ENCODE results near the gene PMPCA. TPM values are rescaled to one million over a fixed set of nuclear protein-coding genes. Genes with fewer than 3 reads are reported as not detected.

The PMPCA gene
- 145 TPM for polyA plus RNA-seq (2012; ENCODE audit: insufficient read depth, insufficient read length, low read depth)

GRCh38 chr9:136410500-136411287 is at the start of gene PMPCA, which contains the start of gene ENTR1:
Gene PMPCA, plus strand, starts transcription at chr9:136410658. Its CDS starts 11 bp downstream, at chr9:136410669.
Gene ENTR1, minus strand, starts transcription at chr9:136410614. Its CDS starts 217 bp downstream, at chr9:136410397.
- Histone ChIP-seq H3K4me1 (peaks cover 13% of the 10 kb centered on the region; the same call in 1 of the 2 replicates), H3K36me3 (peaks cover 68% of the 10 kb centered on the region), H3K4me3 (ENCODE audit: low read depth, low read length) (peak within 1 kb of the TSS; percentile 85), H3K9me3 (no peaks in the 10 kb centered on the region), H3K27me3 (no peaks in the 10 kb centered on the region)
- DNase-seq: peak; percentile 95
- TF ChIP-seq CTCF (IDR thresholded peaks at IDR 0.05; ENCODE audit: low read depth, low read length): no peak

GRCh38 chr9:136361047-136361753 is 49.3 kb upstream of the PMPCA start:
- DNase-seq: peak; percentile 58
- TF ChIP-seq CTCF (IDR thresholded peaks at IDR 0.05; ENCODE audit: low read depth, low read length): no peak

GRCh38 chr9:136361754-136362449 is 48.6 kb upstream of the PMPCA start:
- no peak for TF ChIP-seq CTCF (IDR thresholded peaks at IDR 0.05; ENCODE audit: low read depth, low read length)

More at GRCh38 chr9:136361047-136361753, 49.3 kb upstream of the PMPCA start:
- Histone ChIP-seq H3K27me3 (no peaks in the 10 kb centered on the region), H3K4me3 (ENCODE audit: low read depth, low read length) (no peak overlapping the region), H3K36me3 (peaks cover 14% of the 10 kb centered on the region), H3K4me1 (peaks cover 44% of the 10 kb centered on the region), H3K9me3 (no peaks in the 10 kb centered on the region)

GRCh38 chr9:136362450-136362784 is 48.0 kb upstream of the PMPCA start:
- TF ChIP-seq CTCF (IDR thresholded peaks at IDR 0.05; ENCODE audit: low read depth, low read length): no peak
- Histone ChIP-seq H3K9me3 (no peaks in the 10 kb centered on the region), H3K36me3 (peaks cover 8% of the 10 kb centered on the region; the same call in 1 of the 2 replicates)

More at GRCh38 chr9:136361754-136362449, 48.6 kb upstream of the PMPCA start:
- Histone ChIP-seq H3K4me3 (ENCODE audit: low read depth, low read length) (no peak overlapping the region), H3K27me3 (no peaks in the 10 kb centered on the region), H3K4me1 (peaks cover 44% of the 10 kb centered on the region), H3K36me3 (peaks cover 8% of the 10 kb centered on the region; the same call in 1 of the 2 replicates), H3K9me3 (no peaks in the 10 kb centered on the region)
- peak; percentile 56 for DNase-seq

GRCh38 chr9:136363106-136363948 is 47.1 kb upstream of the PMPCA start, which contains the start of gene DNLZ:
Gene DNLZ, minus strand, starts transcription at chr9:136363744. Its CDS starts 30 bp downstream, at chr9:136363714.
- H3K4me1 ChIP-seq: peaks cover 44% of the 10 kb centered on the region
- H3K4me3 ChIP-seq (ENCODE audit: low read depth, low read length): peak within 1 kb of the TSS; percentile 67
- no peaks in the 10 kb centered on the region for H3K27me3 ChIP-seq
- no peaks in the 10 kb centered on the region for H3K9me3 ChIP-seq
- TF ChIP-seq CTCF (IDR thresholded peaks at IDR 0.05; ENCODE audit: low read depth, low read length): peak; percentile 73
- peak; percentile 99 for DNase-seq
- peaks cover 4% of the 10 kb centered on the region; the same call in 1 of the 2 replicates for H3K36me3 ChIP-seq

More at GRCh38 chr9:136362450-136362784, 48.0 kb upstream of the PMPCA start:
- peaks cover 44% of the 10 kb centered on the region for H3K4me1 ChIP-seq
- no peak for DNase-seq
- H3K4me3 ChIP-seq (ENCODE audit: low read depth, low read length): no peak overlapping the region
- no peaks in the 10 kb centered on the region for H3K27me3 ChIP-seq

Measured in BE2C (cell line).